Measurements from ENCODE around the gene GPR157.

- TF ChIP-seq CTCF (IDR thresholded peaks at IDR 0.05; ENCODE audit: low read depth, low read length) (no peak), EZH2phosphoT487 (IDR thresholded peaks at IDR 0.05; ENCODE audit: low read depth) (no peak)
These were observed 32.4 kb upstream of the GPR157 start for GRCh38 chr1:9161342-9161741.
